CD4-positive, alpha-beta memory T cell (primary cell): ENCODE results near the gene ALDH3B2. TPM values are rescaled to one million over a fixed set of nuclear protein-coding genes. Genes with fewer than 3 reads are reported as not detected.

ENCODE experiments used
- CTCF ChIA-PET: fragments of 350-600 bp; sonication (Branson Sonifier 250); formaldehyde crosslinking; loops from one replicate; lab custom pipeline; 2021; ENCODE audit warnings: inconsistent platforms; ENCODE audit not compliant: partially characterized antibody; lab: Charles Lee
- POLR2A ChIA-PET: fragments of 350-600 bp; sonication (Branson Sonifier 250); formaldehyde crosslinking; loops from one replicate; lab custom pipeline; 2021; ENCODE audit not compliant: partially characterized antibody; lab: Charles Lee
- DNase-seq, 5 donors: peaks; one replicate each; pipeline versions ENCODE4 v3.0.0 to v3.0.0-alpha.2; 2020 to 2022; ENCODE audit warnings: mixed read lengths in 1 of 5
- H3K27ac ChIP-seq: one replicate; pipeline ENCODE4 v1.7.0; 2013; ENCODE audit warnings: low read depth, low read length
- H3K27me3 ChIP-seq: 2 replicates; pipeline ENCODE4 v1.7.0; 2013; ENCODE audit warnings: mild to moderate bottlenecking, low read length, moderate library complexity; ENCODE audit not compliant: insufficient read depth
- H3K36me3 ChIP-seq: 2 replicates; pipeline ENCODE4 v1.7.0; 2013; ENCODE audit warnings: mild to moderate bottlenecking, low read length, moderate library complexity; ENCODE audit not compliant: insufficient read depth
- H3K4me1 ChIP-seq: 2 replicates; pipeline ENCODE4 v1.7.0; 2013; ENCODE audit warnings: mild to moderate bottlenecking, low read length, moderate library complexity; ENCODE audit not compliant: insufficient read depth
- H3K4me3 ChIP-seq, 2 donors: one replicate each; pipeline ENCODE4 v1.7.0; 2013; ENCODE audit warnings: low read length in 2 of 2, mild to moderate bottlenecking in 1 of 2
- H3K9me3 ChIP-seq, 2 donors: one replicate each; pipeline ENCODE4 v1.7.0; 2013; ENCODE audit warnings: low read length in 2 of 2, control low read depth in 1 of 2; ENCODE audit not compliant: control insufficient read depth in 1 of 2
- H3K27ac Mint-ChIP-seq, 7 donors: one replicate each; pipeline ENCODE4 v1.8.0; 2020 to 2021; ENCODE audit warnings: mixed read lengths in 7 of 7, mild to moderate bottlenecking in 6 of 7, inconsistent platforms in 3 of 7, moderate library complexity in 3 of 7
- H3K27me3 Mint-ChIP-seq, 2 donors: one replicate each; pipeline ENCODE4 v1.8.0; 2020 to 2021; ENCODE audit warnings: mixed read lengths in 2 of 2
- H3K36me3 Mint-ChIP-seq, 2 donors: one replicate each; pipeline ENCODE4 v1.8.0; 2020 to 2021; ENCODE audit warnings: mixed read lengths in 2 of 2, inconsistent platforms in 1 of 2, mild to moderate bottlenecking in 1 of 2
- H3K4me1 Mint-ChIP-seq, 4 donors: one replicate each; pipeline ENCODE4 v1.8.0; 2020 to 2021; ENCODE audit warnings: mixed read lengths in 4 of 4, mild to moderate bottlenecking in 1 of 4
- H3K4me3 Mint-ChIP-seq, 8 donors: one replicate each; pipeline ENCODE4 v1.8.0; 2020 to 2021; ENCODE audit warnings: mixed read lengths in 8 of 8, mild to moderate bottlenecking in 7 of 8, moderate library complexity in 6 of 8, inconsistent platforms in 3 of 8
- H3K9me3 Mint-ChIP-seq, 8 donors: one replicate each; pipeline ENCODE4 v1.8.0; 2020 to 2021; ENCODE audit warnings: mixed read lengths in 8 of 8, mild to moderate bottlenecking in 5 of 8, inconsistent platforms in 3 of 8, moderate library complexity in 1 of 8
- intact Hi-C: fragments of 100-400 bp; cut with micrococcal nuclease; formaldehyde crosslinking; loops from one replicate; pipeline ENCODE4 v1.15.1; 2023
- polyA plus RNA-seq, 2 donors: library from polyadenylated mRNA; unstranded; fragments of 300-500 nt; fragmentation: Illumina TruSeq; gene quantifications; one replicate each; pipeline ENCODE4 v1.2.3, GENCODE V29; 2021
- total RNA-seq, 2 experiments: library from RNA; stranded (reverse); gene quantifications; one replicate each; pipeline ENCODE4 v1.2.3, GENCODE V29; 2021

Gene ALDH3B2
- total and polyA plus RNA-seq, 4 experiments from 2014 or later, result not detected

GRCh38 chr11:67647471-67647870, 27.0 kb downstream of the ALDH3B2 start:
- Mint-ChIP-seq H3K36me3 (peaks cover 0 to 4% of the 10 kb centered on the region in 2 donors), H3K27me3 (no peaks in the 10 kb centered on the region), H3K4me3 (peak overlapping the region in 1 of 8 donors; percentile 61), H3K27ac (peak overlapping the region in 1 of 7 donors; percentile 71), H3K4me1 (peaks cover 17 to 44% (median 35%) of the 10 kb centered on the region in 4 donors), H3K9me3 (peaks cover 0 to 3% (median 0%) of the 10 kb centered on the region in 8 donors)
- Histone ChIP-seq H3K36me3 (no peaks in the 10 kb centered on the region), H3K27ac (no peak overlapping the region), H3K4me1 (peaks cover 35% of the 10 kb centered on the region), H3K27me3 (no peaks in the 10 kb centered on the region), H3K9me3 (no peaks in the 10 kb centered on the region), H3K4me3 (no peak overlapping the region)
- CTCF ChIA-PET, result interaction anchor here (1.7 to 3.1 kb wide), 3 partner anchors 11 to 18 kb away, joined by 6 to 22 read pairs (median 12); partner anchors contain the start of gene NUDT8
- no peak for DNase-seq
- intact Hi-C loops, result no loop called here
- POLR2A ChIA-PET, result interaction anchor here (0.8 to 4.4 kb wide), 2 partner anchors 10 to 18 kb away, joined by 3 to 26 read pairs; partner anchors contain the start of gene NUDT8

DNA sequence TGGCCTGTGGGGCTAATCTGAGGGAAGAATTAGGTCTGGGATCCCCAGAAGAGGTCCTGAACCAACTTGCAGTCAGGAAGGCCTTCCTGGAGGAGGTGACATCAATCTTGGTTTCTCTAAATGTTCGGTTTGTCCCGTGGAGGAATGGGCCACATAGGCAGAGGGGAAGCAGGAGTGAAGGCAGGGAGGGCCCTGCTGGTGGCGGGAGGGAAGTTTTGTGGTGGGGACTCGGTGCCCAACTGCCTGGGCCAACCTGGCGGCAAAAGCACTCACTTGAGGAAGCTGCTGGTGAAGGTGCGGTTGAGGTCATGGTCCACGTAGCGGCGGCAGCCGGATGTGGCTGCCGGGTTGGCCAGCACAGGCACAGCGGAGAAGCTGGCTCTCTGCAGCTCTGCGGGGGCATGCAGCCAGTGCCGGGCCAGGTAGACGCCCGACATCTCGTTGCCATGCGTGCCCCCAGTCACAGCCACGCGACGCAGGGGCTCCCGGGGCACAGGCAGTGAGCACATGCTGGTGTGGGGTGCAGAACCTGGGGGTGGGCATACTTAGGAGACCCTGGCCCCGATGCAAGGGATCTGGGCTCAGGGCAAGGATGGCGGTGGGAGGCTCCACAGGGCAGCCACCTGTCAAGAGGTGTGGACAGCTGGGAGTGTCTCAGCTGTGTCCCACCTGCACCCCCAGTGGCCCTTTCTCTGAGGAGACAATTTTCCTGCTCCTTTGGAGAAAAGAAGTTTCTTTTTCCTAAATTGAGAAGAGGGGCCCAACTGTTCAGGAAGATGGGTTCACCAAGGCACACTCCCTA, 27.7 kb downstream of the ALDH3B2 start:
- H3K9me3 Mint-ChIP-seq, result peaks cover 0 to 3% (median 0%) of the 10 kb centered on the region in 8 donors
- intact Hi-C loops, result no loop called here
- peak in 4 of 5 donors; percentile 20 to 35 (median 32) for DNase-seq
- Histone ChIP-seq H3K36me3 (no peaks in the 10 kb centered on the region), H3K27ac (no peak overlapping the region), H3K4me3 (no peak overlapping the region), H3K27me3 (no peaks in the 10 kb centered on the region), H3K9me3 (no peaks in the 10 kb centered on the region), H3K4me1 (peaks cover 35% of the 10 kb centered on the region)
- H3K4me3 Mint-ChIP-seq, result peak overlapping the region; percentile 15 to 84 (median 71)
- H3K36me3 Mint-ChIP-seq, result peaks cover 0 to 4% of the 10 kb centered on the region in 2 donors
- ChIA-PET POLR2A (interaction anchor here (1.1 to 4.4 kb wide), 2 partner anchors 17 to 32 kb away, joined by 3 to 26 read pairs; partner anchors contain the start of gene NUDT8), CTCF (interaction anchor here (1.7 to 3.1 kb wide), 3 partner anchors 12 to 17 kb away, joined by 6 to 22 read pairs (median 12); partner anchors contain the start of gene NUDT8)
- no peaks in the 10 kb centered on the region for H3K27me3 Mint-ChIP-seq
- peaks cover 16 to 44% (median 35%) of the 10 kb centered on the region in 4 donors for H3K4me1 Mint-ChIP-seq
- peak overlapping the region; percentile 25 to 91 (median 79) for H3K27ac Mint-ChIP-seq

- H3K4me3 ChIP-seq, result no peak overlapping the region
- Mint-ChIP-seq H3K27me3 (no peaks in the 10 kb centered on the region), H3K27ac (peak overlapping the region; percentile 25 to 91 (median 79)), H3K9me3 (peaks cover 0 to 3% (median 0%) of the 10 kb centered on the region in 8 donors), H3K4me3 (peak overlapping the region in 6 of 8 donors; percentile 54 to 84 (median 71)), H3K4me1 (peaks cover 16 to 43% (median 35%) of the 10 kb centered on the region in 4 donors), H3K36me3 (peaks cover 0 to 4% of the 10 kb centered on the region in 2 donors)
- H3K36me3 ChIP-seq, result no peaks in the 10 kb centered on the region
- ChIA-PET POLR2A (interaction anchor here (1.1 to 4.4 kb wide), 2 partner anchors 16 to 31 kb away, joined by 3 to 26 read pairs; partner anchors contain the start of gene NUDT8), CTCF (interaction anchor here (1.2 to 3.1 kb wide), 3 partner anchors 11 to 16 kb away, joined by 3 to 12 read pairs (median 6); partner anchors contain the start of gene NUDT8)
- DNase-seq, result no peak
- intact Hi-C loops, result no loop called here
- H3K27me3 ChIP-seq, result no peaks in the 10 kb centered on the region
- peaks cover 35% of the 10 kb centered on the region for H3K4me1 ChIP-seq
- H3K9me3 ChIP-seq, result no peaks in the 10 kb centered on the region
- H3K27ac ChIP-seq, result no peak overlapping the region
Measured at GRCh38 chr11:67645521-67646461, 28.6 kb downstream of the ALDH3B2 start.

- Histone ChIP-seq H3K4me1 (peaks cover 28% of the 10 kb centered on the region), H3K4me3 (no peak overlapping the region), H3K27me3 (no peaks in the 10 kb centered on the region), H3K27ac (no peak overlapping the region), H3K36me3 (no peaks in the 10 kb centered on the region), H3K9me3 (no peaks in the 10 kb centered on the region)
- H3K27ac Mint-ChIP-seq, result no peak overlapping the region
- DNase-seq, result no peak
- ChIA-PET CTCF (interaction anchor here (0.6 to 2.2 kb wide), 3 partner anchors 9 to 15 kb away, joined by 3 to 6 read pairs (median 3); partner anchors contain the start of gene NUDT8), POLR2A (interaction anchor here (0.6 to 4.4 kb wide), 2 partner anchors 15 to 515 kb away, joined by 5 to 26 read pairs; partner anchors contain the start of gene NUDT8)
- no peaks in the 10 kb centered on the region for H3K36me3 Mint-ChIP-seq
- peak overlapping the region in 1 of 8 donors; percentile 22 for H3K4me3 Mint-ChIP-seq
- no peaks in the 10 kb centered on the region for H3K27me3 Mint-ChIP-seq
- peaks cover 13 to 37% (median 27%) of the 10 kb centered on the region in 4 donors for H3K4me1 Mint-ChIP-seq
- H3K9me3 Mint-ChIP-seq, result peaks cover 0 to 3% (median 0%) of the 10 kb centered on the region in 8 donors
- intact Hi-C loops, result no loop called here
Measured at GRCh38 chr11:67644472-67645418, 29.7 kb downstream of the ALDH3B2 start.

DNA sequence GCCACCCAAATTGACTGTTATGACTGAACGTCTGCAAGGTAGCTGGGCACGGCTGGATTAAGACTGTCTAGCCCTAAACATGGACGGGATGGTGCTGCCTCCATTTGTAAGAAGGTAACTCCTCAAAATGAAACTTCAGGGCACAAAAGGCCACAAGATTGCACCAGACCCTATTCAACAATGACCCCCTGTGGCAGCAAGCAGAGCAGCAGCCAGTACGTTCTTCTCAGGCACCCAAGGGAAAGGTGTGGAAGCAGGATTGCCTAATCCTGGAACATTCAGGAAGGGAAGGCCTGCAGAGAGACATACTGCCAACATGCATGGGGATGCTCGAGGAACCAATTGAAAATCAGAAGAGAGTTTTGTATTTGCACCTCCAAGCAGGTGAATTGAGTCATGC, 30.4 kb downstream of the ALDH3B2 start:
- peaks cover 9 to 31% (median 22%) of the 10 kb centered on the region in 4 donors for H3K4me1 Mint-ChIP-seq
- no peak overlapping the region for H3K4me3 Mint-ChIP-seq
- Histone ChIP-seq H3K9me3 (no peaks in the 10 kb centered on the region), H3K4me3 (no peak overlapping the region), H3K27me3 (no peaks in the 10 kb centered on the region), H3K27ac (no peak overlapping the region), H3K4me1 (peaks cover 21% of the 10 kb centered on the region), H3K36me3 (no peaks in the 10 kb centered on the region)
- intact Hi-C loops, result no loop called here
- peaks cover 0 to 3% (median 0%) of the 10 kb centered on the region in 8 donors for H3K9me3 Mint-ChIP-seq
- no peaks in the 10 kb centered on the region for H3K36me3 Mint-ChIP-seq
- no peak for DNase-seq
- CTCF ChIA-PET, result interaction anchor here (0.6 to 2.2 kb wide), 2 partner anchors 8 to 15 kb away, joined by 3 to 6 read pairs; partner anchors contain the start of gene NUDT8
- POLR2A ChIA-PET, result interaction anchor here (4.4 kb wide), 1 partner anchor 14 kb away, joined by 26 read pairs; the partner anchor contains the start of gene NUDT8
- H3K27me3 Mint-ChIP-seq, result no peaks in the 10 kb centered on the region
- no peak overlapping the region for H3K27ac Mint-ChIP-seq
